HG03064 (cell line): ENCODE measurements around the gene PACS1.
"Not testable (repeated sequence)": the region's sequence is repeated elsewhere in the genome, so short reads cannot be mapped to it uniquely, and the experiment has no call there.

Experiments
- ATAC-seq: cut with Tn5 transposase; IDR thresholded peaks from one replicate; pipeline ENCODE4 v1.9.1; 2021; ENCODE audit warnings: low read depth; ENCODE audit not compliant: unreplicated experiment

The PACS1 gene

DNA sequence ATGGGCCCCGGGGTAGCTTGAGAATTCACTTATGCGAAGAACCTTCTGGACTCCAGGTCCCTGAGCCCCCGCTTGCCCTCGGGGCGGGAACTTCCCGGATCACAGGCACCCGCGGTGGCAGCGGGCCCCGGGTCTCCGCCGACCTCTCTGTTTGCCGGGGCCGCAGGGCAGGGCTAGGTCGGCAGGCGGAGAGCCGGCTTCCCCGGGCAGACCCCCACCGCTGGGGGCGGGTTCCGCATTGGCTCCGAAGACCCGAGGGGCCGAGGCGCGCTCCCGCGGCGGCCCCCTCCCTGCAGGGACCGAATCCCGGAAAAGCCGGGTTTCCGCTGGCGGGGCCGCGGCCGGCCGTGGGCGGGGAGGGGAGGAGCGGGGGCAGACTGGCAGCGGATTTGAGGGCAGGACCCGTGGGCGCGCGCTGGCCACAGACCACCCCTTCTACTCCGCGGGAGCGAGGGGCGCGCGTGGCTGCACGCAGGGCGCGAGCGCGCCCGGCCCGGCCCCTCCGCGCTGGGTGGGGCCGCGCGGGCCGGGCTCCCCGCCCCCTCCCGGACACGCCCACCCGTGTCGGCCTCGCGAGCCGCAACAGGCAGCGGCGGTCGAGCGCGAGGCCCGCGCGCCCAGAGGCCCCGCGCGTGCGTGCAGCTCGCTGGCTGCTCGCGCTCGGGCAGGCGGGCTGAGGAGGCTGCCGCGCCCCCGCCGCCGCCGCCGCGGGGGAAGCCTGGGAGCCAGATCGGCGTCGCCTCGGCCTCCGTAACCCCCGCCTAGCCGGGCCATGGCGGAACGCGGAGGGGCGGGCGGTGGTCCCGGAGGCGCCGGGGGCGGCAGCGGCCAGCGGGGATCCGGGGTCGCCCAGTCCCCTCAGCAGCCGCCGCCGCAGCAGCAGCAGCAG lies at the start of gene PACS1:
PACS1 (plus strand) TSS at position 558 of the 889 bp plus-strand sequence; CDS start at position 773, 215 bp downstream.
- peak; percentile 39 for ATAC-seq

GRCh38 chr11:66020618-66021357 lies 49.3 kb upstream of the PACS1 start:
- ATAC-seq, result no peak

GRCh38 chr11:66022401-66023185 lies 47.5 kb upstream of the PACS1 start:
- no peak for ATAC-seq

DNA sequence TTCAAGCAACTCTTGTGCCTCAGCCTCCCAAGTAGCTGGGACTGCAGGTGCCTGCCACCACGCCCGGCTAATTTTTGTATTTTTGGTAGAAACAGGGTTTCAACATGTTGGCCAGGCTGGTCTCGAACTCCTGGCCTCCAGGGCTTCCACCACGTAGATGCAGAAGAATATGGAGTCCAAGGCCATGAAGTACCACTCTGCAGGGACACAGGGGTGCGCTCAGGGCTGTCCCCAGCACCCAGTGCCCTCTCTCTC lies 47.0 kb upstream of the PACS1 start:
- ATAC-seq, result not testable (repeated sequence)

- ATAC-seq, result no peak
Observed at GRCh38 chr11:66026017-66026529, 44.0 kb upstream of the PACS1 start, which contains the start of gene CATSPER1. Gene CATSPER1 (minus strand): TSS chr11:66026479. CDS start chr11:66026379, 100 bp downstream.

DNA sequence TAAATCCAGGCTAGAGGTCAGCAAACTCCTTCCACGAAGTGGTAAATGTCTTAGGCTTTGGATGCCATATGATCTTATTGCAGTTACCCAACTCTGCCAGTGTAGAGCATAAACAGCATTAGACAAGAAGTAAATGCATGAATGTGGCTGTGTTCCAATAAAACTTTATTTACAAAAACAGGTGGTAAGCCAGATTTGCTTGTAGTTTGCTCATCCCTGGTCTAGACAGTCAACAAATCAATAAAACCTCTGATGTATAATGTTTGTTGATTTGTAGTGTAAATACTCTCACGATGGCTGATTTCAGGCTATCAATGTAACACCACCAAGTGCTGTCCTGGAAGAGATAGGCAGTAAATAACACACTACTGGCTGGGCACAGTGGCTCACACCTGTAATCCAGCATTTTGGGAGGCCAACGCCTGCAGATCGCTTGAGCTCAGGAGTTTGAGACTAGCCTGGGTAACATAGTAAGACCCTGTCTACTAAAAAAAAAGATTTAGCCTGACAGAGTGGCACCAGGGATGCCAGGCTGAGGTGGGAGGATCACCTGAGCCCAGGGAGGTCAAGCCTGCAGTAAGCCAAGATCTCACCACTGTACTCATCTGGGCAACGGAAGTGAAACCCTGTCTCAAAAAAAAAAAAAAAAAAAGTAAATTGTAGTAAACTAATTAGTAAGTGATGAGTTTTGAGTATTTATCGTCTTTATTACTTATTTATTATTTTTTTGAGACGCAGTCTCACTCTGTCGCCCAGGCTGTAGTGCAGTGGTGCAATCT lies 36.9 kb upstream of the PACS1 start:
- ATAC-seq, result no peak

DNA sequence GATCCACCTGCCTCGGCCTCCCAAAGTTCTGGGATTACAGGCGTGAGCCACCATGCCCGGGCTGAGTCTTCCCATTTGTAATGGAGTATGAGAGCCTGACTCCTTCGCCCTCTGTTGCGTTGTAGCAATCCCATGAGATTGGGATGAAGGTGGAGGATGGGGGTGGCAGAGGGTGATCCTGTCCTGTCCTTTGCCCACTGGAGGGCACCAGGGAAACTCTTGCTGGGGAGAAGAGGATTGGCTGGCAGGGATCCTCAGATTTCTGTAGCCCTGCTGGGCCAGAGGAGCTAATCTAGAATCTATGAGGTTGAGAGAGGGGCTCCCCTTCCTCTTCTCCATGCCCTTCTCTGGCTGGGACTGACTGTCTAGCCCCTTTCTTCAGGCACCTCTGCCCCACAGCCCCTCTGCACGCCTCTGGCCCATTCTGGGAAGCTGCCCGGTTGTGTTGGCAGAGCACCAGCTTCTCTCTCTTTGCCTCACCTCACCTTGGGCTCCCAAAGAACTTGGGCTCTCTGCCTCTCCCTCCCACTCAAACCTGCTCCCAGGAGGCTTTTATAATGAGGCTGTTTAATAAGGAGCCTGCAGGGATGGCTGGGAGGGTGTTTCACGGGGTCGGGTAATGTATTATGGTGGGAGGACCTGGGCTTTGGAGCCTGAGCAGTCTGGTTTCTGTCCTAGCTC lies 34.3 kb upstream of the PACS1 start:
- ATAC-seq, result no peak

GRCh38 chr11:66036334-66036710 lies 33.8 kb upstream of the PACS1 start:
- no peak for ATAC-seq

DNA sequence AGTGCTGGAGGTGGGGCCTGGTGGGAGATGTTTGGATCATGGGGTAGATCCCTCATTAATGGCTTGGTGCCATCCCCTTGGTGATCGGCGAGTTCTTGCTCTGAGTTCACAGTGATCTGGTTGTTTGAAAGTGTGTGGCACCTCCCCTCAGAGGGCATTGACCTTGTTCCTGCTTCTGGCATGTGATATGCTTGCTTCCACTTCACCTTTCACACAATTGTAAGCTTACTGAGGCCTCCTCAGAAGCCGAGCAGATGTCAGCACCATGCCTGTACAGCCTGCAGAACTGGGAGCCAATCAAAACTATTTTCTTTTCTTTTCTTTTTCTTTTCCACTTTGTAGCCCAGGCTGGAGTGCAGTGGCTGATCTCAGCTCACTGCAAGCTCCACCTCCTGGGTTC lies 32.7 kb upstream of the PACS1 start:
- ATAC-seq, result no peak

DNA sequence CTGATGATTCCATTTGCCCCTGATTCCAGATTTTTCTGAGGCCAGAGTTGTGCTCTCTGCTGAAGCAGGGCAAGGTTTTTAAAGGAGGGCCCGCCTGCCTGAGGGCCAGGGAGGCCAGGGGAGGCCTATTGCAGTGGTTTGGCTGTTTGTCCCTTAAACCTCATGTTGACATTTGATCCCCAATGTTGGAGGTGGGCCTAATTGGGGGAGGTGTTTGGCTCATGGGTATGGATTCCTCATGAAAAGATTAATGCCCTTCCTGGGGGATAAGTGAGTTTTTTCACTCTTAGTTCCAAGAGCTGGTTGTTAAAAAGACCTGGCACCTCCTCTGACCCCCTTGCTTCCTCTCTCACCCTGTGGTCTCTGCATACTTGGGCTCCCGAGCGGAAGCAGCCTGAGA lies 30.3 kb upstream of the PACS1 start:
- ATAC-seq, result no peak

GRCh38 chr11:66042227-66042995 lies 27.7 kb upstream of the PACS1 start:
- no peak for ATAC-seq

GRCh38 chr11:66042996-66043906 lies 26.8 kb upstream of the PACS1 start:
- ATAC-seq, result no peak

- ATAC-seq, result no peak
Observed at GRCh38 chr11:66044757-66045156, 25.3 kb upstream of the PACS1 start.

- no peak for ATAC-seq
Observed at GRCh38 chr11:66045177-66045639, 24.9 kb upstream of the PACS1 start.

DNA sequence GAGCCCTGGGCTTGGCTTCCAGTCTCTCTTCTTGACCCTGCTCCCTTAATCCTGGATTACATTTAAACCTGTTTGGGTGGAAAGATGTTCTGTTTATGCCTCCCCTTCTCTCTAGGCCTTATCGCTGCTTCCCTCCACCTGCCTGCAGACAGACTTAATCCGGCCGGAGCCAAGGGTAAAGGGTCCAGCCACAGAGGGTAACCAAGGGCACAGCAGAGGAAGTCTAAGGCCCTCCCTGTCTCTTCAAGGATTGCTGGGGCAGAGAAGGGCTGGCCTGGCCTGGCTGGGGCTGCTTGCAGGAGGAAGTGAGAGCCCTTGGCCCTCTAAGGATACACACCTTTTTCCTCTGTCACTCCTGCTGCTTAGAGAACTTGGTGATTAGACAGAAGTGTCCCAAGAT lies 23.2 kb upstream of the PACS1 start:
- ATAC-seq, result no peak

GRCh38 chr11:66047541-66048365 lies 22.3 kb upstream of the PACS1 start:
- no peak for ATAC-seq
